Stimulated activated CD8-positive, alpha-beta memory T cell treated with anti-CD3 and anti-CD28 coated beads, Interleukin-15, amount 100 ng/mL, for 1 hour (primary cell): ENCODE measurements around the gene QSOX2.

Experiments
- DNase-seq: peaks from one replicate; pipeline ENCODE4 v3.0.0-alpha.2; 2020; ENCODE audit warnings: low read depth

Gene QSOX2

GRCh38 chr9:136190656-136191055 lies 55.0 kb downstream of the QSOX2 start:
- no peak for DNase-seq

DNA sequence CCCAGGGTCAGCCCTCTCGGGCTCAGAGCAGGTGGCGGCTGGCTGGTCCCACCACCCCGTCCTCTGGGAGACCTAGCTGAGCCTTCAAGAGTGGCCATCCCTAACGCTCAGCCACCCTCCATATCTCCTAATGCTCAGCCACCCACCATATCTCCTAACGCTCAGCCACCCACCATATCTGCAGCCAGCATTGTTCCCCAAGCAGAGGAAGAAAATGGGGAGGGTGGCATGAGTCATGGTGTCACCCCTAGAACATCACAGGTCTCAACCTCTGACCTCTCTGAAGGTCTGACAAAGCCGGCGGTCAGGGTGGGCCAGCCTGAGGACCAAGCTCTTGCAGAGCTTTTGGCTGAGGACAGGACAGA lies 55.4 kb downstream of the QSOX2 start:
- no peak for DNase-seq

DNA sequence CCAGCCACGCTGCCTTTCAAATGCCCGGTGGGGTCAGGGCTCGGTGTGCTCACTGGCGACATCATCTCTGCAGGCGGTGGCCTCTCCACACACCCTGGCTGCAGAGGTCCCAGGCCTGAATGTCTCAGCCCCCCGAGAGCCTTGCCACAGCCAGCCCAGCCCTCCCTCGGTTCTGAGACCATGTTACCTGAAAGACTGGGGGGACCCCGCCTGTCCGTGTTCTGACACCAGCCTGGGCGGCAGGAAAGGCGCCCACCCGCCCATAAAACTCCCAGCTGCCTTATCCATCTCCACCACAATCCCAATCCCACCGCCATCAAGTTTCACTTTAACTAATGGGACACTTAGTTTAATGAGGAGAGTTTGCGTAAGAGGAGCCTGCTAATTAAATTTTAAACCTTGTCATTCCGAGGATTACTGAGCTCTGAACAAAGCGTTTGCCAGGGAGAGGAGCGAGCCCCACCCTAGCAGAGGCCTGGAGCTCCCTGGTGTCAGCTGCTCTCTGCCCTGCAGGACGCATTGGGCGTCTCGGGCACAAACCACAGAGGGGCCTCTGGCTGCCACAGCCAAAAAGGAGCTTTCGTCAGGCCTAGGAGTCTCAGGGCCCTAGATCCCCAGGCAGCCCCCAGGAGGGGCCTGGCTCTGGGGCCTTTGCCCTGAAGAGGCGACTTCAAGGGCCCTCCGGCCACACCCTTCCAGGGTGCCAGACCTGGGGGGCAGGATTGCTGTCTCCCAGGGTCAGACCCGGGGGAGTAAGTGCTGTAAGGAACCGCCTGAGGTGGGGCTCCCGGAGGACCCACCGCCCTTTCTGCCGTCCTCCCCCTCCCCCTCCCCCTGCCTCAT lies 56.0 kb downstream of the QSOX2 start:
- DNase-seq: no peak

GRCh38 chr9:136187683-136188586 lies 57.7 kb downstream of the QSOX2 start:
- DNase-seq: no peak

DNA sequence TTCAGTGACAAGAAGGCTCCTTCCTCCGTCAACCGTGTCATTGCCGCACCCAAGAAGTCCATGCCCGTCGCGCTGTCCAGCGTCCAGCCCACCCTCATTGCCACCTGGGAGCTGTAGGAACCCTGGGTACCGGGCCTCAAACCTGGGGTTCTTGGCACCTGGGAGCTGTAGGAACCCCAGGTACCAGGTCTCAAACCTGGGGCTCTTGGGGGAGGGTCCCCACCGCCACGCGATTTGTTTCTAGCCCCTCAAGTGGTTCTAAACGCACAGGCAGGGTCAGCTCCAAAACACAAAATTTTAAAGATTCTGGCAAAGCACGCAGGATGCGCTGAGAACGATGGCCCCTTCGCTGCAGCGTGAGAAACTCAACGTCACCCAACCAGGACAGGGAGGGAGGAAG lies 58.4 kb downstream of the QSOX2 start:
- DNase-seq: no peak

GRCh38 chr9:136186386-136186785 lies 59.2 kb downstream of the QSOX2 start:
- no peak for DNase-seq

- DNase-seq: no peak
Observed at GRCh38 chr9:136185596-136186366, 59.8 kb downstream of the QSOX2 start.

- DNase-seq: no peak
Observed at GRCh38 chr9:136185066-136185465, 60.5 kb downstream of the QSOX2 start.

- no peak for DNase-seq
Observed at GRCh38 chr9:136182850-136183422, 62.7 kb downstream of the QSOX2 start.

DNA sequence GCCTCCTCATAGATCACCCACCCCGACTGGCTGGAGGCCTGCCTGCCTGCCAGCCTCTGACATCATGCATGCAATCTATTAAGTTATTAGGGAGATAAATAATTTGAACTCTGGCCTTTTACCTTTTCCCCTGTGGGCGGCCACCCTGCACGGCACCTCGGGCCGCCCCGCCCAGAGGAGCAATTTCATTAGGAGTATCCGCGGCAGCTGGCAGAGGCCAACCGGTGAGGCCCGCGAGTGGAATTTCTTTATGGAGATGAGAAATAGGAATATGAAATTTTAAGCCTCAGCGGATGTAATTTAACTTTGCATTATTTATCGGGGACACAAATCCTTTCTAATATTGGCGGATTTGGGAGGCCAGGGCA lies 63.2 kb downstream of the QSOX2 start:
- DNase-seq: no peak

DNA sequence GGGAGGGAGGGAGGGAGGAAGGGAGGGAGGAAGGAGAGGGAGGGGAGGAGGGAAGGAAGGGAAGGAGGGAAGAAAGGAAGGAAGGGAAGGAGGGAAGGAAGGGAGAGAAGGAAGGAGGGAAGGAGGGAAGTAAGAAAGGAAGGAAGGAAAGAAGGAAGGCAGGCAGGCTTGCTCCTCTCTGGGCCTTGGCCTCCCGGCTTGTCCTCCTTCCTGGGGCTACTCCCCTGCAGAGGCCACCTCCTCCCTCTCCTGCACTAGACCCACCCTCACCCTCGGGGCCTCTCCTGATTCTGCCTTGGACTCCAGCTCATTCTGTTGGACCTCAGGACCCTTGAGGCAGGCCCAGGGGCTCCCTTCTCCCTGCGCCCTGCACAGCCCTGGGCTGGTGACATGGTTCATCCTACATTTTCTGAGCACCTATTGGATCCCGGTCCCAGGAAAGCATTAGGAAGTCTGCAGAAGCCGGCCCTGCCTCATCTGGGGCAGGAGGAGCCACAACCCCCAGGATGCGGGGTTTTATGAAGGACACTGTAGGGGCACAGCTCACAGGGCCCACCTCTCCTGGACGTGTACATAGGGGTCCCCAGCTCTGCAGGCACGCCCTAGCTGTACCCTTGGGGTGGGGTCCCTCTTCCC lies 63.7 kb downstream of the QSOX2 start:
- DNase-seq: no peak

DNA sequence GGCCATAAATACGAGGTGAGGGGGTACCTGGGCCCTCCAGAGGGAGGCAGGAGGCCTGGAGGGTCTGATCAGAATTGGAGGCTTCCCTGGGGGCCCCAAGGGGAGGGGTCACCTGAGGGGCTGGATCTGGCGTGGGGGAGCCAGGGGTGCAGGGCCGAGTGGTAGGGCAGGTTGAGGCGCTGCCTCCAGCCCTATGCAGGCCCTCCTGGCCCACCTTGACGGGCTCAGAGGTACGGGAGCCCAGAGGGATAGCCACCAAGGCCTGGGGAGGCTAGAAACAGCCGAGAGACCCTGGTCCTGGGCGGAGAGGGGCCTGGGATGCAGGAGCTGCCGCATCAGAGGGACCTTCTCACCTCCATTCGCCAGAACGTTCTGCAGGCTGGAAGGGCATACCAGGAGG lies 65.0 kb downstream of the QSOX2 start:
- DNase-seq: no peak

DNA sequence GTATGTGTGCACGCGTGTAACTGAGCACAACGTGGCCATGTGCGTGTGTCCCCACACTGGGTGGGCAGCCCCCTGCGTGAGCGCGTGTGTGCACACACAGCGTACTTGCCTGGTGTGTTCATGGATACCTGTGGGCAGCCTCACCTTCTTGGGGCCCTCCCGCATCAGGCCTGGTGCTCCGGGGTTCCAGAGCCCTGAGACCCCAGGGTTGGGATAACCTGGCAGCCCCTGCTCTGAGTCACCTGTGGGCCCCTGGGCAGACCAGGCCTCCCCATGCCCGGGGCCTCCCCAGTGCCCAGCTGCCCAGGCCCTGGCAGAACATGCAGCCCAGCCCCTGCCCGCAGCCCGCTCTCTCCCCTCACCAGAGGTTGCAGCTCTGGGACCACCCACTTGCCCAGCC lies 65.9 kb downstream of the QSOX2 start:
- DNase-seq: no peak

- no peak for DNase-seq
Observed at GRCh38 chr9:136179101-136179616, 66.5 kb downstream of the QSOX2 start.

- no peak for DNase-seq
Observed at GRCh38 chr9:136178773-136179075, 66.9 kb downstream of the QSOX2 start.

GRCh38 chr9:136178061-136178772 lies 67.4 kb downstream of the QSOX2 start:
- no peak for DNase-seq

- DNase-seq: no peak
Observed at GRCh38 chr9:136177224-136177623, 68.4 kb downstream of the QSOX2 start.

DNA sequence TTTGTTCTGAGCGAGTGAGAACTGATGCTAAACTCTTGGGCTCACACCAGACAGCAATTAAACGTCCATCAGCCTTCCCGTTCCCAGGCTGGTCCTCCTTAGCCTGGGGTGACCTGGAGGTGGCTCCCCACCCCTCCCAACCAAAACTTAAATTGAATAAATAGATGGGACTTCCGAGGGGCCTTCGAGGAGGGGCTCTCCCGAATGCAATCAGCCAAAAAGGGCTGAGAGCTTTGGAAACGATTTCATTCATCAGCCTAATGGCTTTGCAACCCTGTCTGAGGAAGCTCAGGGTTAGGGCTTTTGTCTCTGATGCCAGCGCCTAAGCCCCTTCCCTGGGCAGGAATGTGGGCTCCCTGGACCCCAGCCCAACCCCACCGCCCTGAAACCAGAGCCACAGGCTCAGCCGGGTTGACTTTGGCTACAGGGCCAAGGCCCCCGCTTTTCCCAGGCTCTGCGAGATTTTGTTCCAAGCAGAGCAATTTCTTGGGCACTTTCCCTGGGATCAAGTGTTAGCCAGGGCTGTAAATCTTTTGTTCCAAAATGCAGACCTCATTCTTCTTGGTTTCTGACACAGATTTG lies 69.9 kb downstream of the QSOX2 start:
- DNase-seq: no peak

DNA sequence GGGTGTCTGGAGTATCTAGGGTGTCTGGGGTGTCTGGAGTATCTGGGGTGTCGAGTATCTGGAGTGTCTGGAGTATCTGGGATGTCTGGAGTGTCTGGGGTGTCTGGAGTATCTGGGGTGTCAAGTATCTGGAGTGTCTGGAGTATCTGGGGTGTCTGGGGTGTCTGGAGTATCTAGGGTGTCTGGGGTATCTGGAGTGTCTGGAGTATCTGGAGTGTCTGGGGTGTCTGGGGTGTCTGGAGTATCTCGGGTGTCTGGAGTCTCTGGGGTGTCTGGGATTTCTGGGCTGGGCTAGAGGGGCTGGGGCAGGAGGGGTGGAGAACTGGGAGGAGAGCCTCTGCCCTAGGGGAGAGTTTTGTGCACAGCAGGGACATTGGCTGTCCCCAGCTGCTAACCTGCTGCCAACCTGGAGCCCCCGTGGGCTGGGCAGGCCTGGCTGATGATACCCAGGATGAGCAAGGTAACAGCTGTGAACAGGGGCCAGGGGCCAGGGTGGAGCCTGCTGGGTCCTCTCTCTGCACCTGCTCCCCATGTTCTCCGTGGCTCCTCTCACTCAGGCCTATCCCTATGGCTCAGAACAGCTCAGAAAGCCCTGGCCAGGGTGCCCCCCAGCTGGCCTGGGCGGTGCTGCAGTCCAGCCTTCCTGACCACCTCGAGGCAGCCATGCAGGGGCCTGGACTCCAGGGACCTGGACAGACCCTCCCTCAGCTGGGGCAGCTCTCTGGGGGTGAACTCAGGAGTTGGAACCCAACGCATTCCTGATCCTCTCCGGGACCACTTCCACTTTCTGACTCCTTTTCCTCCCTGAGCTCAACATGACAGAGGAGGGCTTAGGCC lies 70.6 kb downstream of the QSOX2 start:
- DNase-seq: no peak
